Activated CD4-positive, alpha-beta T cell treated with anti-CD3 and anti-CD28 coated beads for 48 hours (primary cell): ENCODE measurements around the gene MOB2.
"Not testable (repeated sequence)": the region's sequence is repeated elsewhere in the genome, so short reads cannot be mapped to it uniquely, and the experiment has no call there.

ENCODE experiments used
- DNase-seq: peaks from one replicate; pipeline ENCODE4 v3.0.0-alpha.2; 2020

The MOB2 gene

GRCh38 chr11:1517117-1518005 lies 30.8 kb upstream of the MOB2 start:
- no peak for DNase-seq

DNA sequence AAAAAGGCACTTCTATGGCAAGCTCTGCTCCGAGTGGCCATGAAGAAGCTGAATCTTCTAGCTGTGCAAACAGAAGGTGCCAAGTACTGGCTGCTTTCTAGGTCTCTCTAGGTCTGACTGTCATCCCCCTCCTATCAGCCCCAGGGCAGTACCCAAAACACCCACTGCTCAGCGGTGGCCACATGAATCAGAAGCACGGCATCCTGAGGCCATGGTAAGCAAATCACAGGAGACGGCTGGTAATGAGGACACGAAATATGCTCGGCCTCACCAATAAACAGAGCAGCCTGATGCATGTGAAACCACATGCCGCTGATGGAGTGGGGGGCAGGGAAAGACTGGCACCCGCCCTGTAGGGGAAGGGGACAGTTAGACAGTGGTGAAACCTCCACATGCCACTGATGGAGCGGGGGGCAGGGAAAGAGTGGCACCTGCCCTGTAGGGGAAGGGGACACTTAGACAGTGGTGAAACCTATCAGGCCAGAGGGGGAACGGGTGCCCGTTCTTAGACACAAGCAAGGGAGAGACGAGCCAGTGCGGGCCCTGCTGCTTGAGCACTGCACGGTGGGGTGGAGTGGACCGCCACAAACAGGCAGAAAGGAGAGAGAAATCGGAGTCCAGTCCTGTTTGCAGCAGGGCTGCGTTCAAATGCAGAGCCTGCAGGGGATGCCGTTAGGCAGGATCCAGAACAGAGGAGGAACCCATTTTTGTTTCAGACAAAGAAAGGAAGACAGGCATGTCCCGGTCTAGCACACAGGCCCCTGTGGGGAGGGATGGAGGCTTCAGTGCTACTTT lies 29.9 kb upstream of the MOB2 start:
- DNase-seq: no peak

- DNase-seq: peak; percentile 85
Measured at GRCh38 chr11:1515082-1516060, 28.8 kb upstream of the MOB2 start.

GRCh38 chr11:1514336-1515061 lies 27.9 kb upstream of the MOB2 start:
- no peak for DNase-seq

DNA sequence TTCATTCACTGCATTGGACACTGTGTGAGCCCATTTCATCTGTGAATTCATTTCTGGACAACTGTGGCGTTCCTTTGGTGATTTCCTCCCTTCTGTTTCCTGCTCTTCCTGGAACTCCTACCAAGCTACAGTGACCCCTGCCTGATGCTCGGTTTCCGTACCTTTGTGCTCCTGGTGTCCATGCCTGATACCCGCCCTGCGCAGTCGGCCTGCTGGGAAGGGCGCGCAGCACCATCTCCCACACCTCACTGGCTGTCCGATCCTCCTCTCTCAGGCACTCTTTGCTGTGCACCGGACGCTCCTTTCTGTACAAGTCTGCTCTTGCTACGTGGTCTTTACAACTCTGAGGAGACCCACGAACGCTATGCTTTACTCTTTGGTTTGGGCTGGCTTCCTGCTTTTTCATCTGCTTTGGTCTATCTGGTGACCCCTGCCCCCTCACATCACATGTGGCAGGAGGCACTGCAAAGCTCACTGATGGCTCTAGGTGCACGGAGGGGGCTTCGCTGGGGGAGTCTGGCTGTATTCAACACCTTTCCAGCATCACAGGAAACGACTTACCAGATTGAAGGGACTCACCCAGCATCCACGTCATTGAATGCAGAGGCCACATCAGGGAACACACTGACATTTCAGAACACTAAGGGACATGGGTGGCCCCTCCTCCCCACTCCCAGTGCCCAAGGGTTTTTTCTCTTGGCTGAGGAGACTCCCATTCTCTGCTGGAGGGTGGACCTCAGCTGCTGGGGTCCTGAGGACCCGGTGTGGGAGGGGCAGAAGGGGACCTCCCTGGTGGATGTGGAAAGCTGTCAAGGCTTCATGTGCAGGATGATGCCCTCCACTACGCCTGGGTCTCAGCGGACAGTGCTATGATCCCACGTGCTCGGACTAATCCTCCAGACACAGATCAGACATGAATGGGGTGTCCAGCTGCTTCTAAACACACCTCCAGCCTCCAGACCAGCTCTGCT lies 27.0 kb upstream of the MOB2 start:
- DNase-seq: no peak

DNA sequence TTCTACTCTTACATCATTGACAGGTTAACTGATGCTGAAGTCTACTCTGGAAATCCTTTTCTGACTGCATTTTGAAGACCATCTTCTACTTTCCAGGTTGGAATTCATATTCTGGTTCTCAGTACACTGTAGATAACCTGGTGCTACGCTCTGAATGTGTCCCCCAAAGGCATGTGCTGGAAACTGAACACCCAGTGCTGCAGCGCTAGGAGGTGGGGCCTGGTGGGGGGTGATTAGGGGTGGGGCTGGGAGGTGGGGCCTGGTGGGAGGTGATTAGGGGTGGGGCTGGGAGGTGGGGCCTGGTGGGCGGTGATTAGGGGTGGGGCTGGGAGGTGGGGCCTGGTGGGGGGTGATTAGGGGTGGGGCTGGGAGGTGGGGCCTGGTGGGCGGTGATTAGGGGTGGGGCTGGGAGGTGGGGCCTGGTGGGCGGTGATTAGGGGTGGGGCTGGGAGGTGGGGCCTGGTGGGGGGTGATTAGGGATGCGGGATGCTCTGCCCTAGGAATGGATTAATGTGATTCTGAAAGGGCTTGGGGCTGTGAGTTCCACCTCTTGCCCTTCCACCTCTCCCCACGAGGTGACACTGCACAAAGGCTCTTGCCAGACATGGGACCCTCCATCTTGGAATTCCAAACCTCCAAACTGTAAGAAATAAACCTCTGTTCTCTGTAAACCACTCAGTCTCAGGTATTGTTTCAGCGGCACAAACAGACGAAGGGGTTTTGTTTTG lies 26.1 kb upstream of the MOB2 start:
- DNase-seq: not testable (repeated sequence)

GRCh38 chr11:1511937-1512496 lies 25.4 kb upstream of the MOB2 start:
- no peak for DNase-seq

DNA sequence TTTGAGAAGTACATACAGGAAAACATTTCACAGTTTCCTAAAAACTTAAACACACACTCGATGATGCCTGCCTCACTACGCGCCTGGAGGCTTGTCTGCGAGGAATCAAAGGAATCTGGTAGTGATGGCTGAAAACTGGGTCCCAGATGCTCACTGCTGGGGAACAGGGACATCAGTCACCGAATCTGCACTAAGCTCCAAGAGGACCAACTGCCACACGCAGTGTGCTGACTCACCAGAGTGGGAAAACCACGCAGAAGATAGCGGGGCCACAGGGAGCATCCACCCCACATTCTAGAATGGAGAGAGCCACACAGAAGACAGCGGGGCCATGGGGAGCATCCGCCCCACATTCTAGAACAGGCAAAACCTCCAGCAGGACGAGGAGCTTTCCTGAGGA lies 24.3 kb upstream of the MOB2 start:
- DNase-seq: no peak

DNA sequence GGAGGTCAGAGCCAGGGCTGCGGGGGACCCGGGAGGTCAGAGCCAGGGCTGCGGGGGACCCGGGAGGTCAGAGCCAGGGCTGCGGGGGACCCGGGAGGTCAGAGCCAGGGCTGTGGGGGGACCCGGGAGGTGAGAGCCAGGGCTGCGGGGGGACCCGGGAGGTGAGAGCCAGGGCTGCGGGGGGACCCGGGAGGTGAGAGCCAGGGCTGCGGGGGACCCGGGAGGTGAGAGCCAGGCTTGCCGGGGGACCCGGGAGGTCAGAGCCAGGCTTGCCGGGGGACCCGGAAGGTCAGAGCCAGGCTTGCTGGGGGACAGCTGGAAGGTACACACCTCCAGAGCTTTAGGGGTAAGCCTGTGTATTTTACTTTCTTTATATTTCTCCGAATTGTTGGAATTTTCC lies 23.8 kb upstream of the MOB2 start:
- DNase-seq: not testable (repeated sequence)

GRCh38 chr11:1509626-1510255 lies 23.2 kb upstream of the MOB2 start:
- DNase-seq: no peak

DNA sequence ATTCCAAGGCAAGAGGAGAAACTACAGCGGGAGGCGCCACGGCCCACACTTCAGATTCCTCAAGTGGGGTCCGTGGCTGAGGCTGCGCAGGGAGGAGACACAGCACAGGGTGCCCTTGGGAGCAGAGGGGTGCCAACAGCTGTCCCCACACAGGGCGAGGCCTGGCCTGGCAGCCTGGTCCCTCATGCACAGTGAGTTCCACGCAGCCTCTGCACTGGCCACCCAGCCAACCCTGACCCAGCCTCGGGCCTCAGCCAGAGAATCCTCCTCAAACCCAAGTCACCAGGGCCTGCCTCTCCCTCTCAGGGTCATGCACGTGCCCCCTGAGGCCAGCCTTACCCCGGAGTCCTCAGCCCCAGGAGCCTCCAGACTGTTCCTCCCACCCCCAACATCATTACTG lies 22.4 kb upstream of the MOB2 start:
- no peak for DNase-seq

- DNase-seq: no peak
Measured at GRCh38 chr11:1508491-1508891, 21.9 kb upstream of the MOB2 start.

- no peak for DNase-seq
Measured at GRCh38 chr11:1507381-1508140, 21.0 kb upstream of the MOB2 start.

DNA sequence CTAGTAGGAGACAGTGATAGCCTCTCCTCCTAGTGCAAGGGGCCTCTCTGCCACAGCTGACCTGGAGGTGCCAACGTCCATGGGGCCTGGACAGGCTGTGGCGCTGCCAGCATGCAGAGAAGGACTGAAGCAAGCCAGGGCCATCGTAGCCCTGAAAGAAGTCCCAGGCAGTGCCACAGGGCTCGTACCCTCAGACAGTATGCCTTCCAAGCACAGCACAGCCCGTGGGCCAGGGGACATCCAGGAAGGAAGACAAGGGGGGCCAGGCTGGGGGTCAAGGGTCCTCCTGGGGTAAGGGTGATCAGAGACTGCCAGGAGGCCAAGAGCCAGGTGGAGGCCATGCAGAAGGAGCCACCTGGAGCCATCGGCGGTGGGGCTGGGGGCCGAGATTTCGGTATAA lies 20.4 kb upstream of the MOB2 start:
- no peak for DNase-seq

DNA sequence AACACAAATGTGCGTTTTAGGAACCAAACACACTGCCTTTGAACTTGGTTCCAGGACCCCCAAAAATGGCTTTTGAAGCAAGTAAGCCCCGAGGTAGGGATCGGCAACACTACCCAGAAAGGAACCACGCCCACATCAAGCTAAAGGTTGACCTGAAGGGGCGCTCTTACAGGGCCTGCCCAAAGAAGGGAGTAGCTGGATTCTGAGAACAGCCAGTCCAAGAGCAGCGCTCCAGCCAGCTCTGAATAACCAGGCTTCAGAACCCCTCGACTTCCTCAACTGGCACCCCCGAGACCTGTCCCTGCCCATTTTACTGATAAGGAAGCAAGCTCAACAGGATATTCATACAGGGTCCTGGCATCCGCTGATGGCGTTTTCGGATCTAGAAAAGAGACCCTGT lies 18.9 kb upstream of the MOB2 start:
- no peak for DNase-seq

DNA sequence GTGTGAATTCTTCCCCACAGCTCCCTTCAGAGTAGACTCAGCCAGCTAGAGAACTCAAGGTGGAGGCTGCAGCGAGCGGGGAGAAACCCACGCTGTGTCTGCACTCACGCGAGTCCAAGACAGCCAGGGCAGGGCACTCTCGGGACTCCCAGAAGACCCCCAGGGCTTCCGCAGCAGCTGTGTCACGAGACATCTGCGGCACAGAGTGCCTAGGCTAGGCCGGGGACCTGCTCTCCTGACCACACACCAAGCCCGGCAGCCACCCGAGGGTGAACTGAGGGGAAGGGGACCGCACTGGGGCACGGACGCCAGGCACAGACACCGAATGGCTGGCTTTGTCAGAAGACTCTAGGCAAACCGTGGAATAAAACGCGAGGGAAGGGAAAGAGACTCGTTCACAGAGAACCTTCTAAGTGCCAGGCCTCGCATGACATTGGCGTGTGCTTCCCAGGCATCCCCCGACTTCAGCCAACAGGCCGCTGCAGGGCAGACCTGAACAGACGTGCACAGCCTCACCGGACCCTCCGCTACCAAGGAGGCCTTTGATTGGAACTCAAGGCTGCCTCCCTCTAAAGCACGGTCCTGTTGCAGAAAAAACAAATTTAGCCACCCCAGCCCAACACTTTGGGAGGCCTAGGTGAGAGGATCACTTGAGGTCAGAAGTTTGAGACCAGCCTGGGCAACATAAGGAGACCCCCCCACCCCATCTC lies 18.2 kb upstream of the MOB2 start:
- no peak for DNase-seq

DNA sequence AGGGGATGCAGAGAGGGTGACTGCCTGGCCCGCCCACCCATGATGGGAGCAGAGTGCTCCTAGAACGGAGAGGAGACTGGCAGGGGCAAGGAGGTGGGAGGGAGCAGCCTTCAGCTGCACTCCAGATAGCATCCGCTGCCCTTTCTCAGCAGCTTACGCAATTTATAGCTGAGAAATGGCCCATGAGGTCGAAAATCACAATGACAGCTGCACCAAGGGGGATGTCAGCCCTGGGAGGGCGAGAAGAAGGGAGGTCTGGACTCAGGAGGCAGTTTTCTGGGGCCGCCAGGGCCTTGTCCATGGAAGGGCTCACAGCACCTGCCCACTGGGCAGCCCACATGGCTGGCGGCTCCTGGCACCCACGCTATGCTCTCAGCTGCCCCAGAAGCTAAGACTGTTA lies 17.6 kb upstream of the MOB2 start:
- no peak for DNase-seq

DNA sequence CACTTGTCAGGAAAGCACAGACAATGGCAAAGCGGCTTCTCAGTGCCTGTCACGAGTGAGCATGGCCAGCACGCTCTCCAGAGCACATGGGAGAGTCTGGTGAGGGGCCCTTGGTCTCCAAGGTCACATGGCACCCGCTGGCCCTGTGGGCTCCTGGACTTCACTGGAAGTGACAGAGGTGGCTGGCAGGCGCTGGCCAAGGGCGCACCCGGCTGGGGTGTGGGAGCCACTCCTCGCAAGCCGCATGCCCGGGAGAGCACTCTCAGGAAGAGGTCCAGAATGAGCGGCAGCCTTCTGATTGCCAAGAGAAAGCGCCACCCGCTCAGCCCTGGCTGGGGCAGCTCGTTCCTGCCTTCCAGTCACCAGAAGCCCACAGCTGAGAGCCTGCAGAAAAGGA lies 17.1 kb upstream of the MOB2 start:
- no peak for DNase-seq
